ENCODE measurements around the gene IGSF9.

DNA sequence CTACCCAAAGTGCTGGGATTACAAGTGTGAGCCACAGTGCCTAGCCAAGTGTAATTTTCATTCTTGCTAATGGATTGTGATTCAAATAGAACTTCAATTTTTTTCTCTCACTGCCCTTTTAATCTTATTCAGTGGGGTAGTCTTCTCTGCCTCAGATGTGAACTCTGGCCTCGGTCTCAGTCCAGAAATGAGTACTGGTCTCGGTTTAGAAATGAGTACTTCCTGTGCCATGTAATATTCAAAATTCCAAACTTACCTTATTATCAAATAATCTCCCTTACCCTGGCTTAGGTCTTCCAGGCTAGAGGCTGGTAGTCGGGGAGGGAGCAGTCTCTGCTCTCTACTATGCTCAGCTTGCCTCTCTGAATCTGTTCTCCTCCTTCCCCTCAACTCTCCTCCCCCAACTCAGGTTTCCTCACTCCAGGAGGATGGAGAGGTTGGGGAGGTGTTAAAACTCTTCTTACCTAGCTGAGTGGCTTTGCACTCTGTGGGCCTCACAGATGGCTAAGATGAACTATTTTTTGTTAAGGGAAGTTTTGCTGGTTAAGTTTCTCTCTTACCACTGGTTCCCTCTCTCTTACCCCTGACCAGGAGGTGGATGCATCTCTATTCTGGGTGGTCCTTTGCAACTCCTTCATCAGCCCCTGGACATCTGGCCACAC lies 13.4 kb upstream of the IGSF9 start:
- TF ChIP-seq, protein P1, sequence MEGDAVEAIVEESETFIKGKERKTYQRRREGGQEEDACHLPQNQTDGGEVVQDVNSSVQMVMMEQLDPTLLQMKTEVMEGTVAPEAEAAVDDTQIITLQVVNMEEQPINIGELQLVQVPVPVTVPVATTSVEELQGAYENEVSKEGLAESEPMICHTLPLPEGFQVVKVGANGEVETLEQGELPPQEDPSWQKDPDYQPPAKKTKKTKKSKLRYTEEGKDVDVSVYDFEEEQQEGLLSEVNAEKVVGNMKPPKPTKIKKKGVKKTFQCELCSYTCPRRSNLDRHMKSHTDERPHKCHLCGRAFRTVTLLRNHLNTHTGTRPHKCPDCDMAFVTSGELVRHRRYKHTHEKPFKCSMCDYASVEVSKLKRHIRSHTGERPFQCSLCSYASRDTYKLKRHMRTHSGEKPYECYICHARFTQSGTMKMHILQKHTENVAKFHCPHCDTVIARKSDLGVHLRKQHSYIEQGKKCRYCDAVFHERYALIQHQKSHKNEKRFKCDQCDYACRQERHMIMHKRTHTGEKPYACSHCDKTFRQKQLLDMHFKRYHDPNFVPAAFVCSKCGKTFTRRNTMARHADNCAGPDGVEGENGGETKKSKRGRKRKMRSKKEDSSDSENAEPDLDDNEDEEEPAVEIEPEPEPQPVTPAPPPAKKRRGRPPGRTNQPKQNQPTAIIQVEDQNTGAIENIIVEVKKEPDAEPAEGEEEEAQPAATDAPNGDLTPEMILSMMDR (IDR thresholded peaks at IDR 0.05; ENCODE audit: insufficient read depth, low read depth, low read length): no peak
- no peak for TF ChIP-seq EZH2 (IDR thresholded peaks at IDR 0.05; ENCODE audit: insufficient read depth, low read length)
